PC-9 (cell line): ENCODE results near the gene IQCK. TPM values are rescaled to one million over a fixed set of nuclear protein-coding genes. Genes with fewer than 3 reads are reported as not detected.

Experiments used
- BruUV-seq: library from RNA; stranded (reverse); fragments of 400-500 nt; replicated peaks from 2 replicates; lab custom pipeline; 2021; lab: Mats Ljungman, UMichigan
- CTCF ChIA-PET: fragments of 300-600 bp; sonication (Branson Sonifier 250); formaldehyde crosslinking; loops from one replicate; lab custom pipeline; 2022; ENCODE audit warnings: antibody characterized with exemption; lab: Charles Lee
- POLR2A ChIA-PET: fragments of 300-600 bp; sonication (Branson Sonifier 250); formaldehyde crosslinking; loops from one replicate; lab custom pipeline; 2022; ENCODE audit warnings: antibody characterized with exemption; ENCODE audit not compliant: unreplicated experiment; lab: Charles Lee
- DNase-seq, 2 experiments: peaks; one replicate each; pipeline versions ENCODE4 v3.0.0 to v3.0.0-alpha.2; 2015 to 2022; ENCODE audit warnings: mixed read lengths in 1 of 2
- H2AFZ ChIP-seq: fragments of 200-600 bp; sonication (generic); 2 replicates; pipeline ENCODE4 v1.8.1; 2017; ENCODE audit warnings: antibody characterized with exemption
- H3F3A ChIP-seq: fragments of 200-600 bp; sonication (generic); 2 replicates; pipeline ENCODE4 v1.8.1; 2017; ENCODE audit warnings: antibody characterized with exemption, mild to moderate bottlenecking, low read depth; ENCODE audit not compliant: insufficient read depth
- H3K27ac ChIP-seq: fragments of 200-600 bp; sonication (generic); 2 replicates; pipeline ENCODE4 v1.6.1; 2016; ENCODE audit warnings: mixed run types
- H3K27me3 ChIP-seq: fragments of 200-600 bp; sonication (generic); 2 replicates; pipeline ENCODE4 v1.6.1; 2016; ENCODE audit warnings: low read depth, mixed run types; ENCODE audit not compliant: insufficient read depth
- H3K36me3 ChIP-seq: fragments of 200-600 bp; sonication (generic); 2 replicates; pipeline ENCODE4 v1.6.1; 2016; ENCODE audit warnings: low read depth, mixed run types
- H3K4me1 ChIP-seq: fragments of 200-600 bp; sonication (generic); replicated peaks from 2 replicates; pipeline ENCODE4 v1.6.1; 2016; ENCODE audit warnings: mixed run types; ENCODE audit not compliant: insufficient read depth
- H3K4me2 ChIP-seq: fragments of 200-600 bp; sonication (generic); 2 replicates; pipeline ENCODE4 v1.6.1; 2017; ENCODE audit warnings: mixed run types
- H3K4me3 ChIP-seq: fragments of 200-600 bp; sonication (generic); 2 replicates; pipeline ENCODE4 v1.6.1; 2016; ENCODE audit warnings: mixed run types
- H3K79me2 ChIP-seq: fragments of 200-600 bp; sonication (generic); 2 replicates; pipeline ENCODE4 v1.6.1; 2017; ENCODE audit warnings: low read depth, mixed run types
- H3K9me2 ChIP-seq: fragments of 200-600 bp; sonication (generic); 2 replicates; pipeline ENCODE4 v1.8.1; 2017; ENCODE audit warnings: mild to moderate bottlenecking; ENCODE audit not compliant: insufficient read depth
- H3K9me3 ChIP-seq: fragments of 200-600 bp; sonication (generic); 2 replicates; pipeline ENCODE4 v1.8.1; 2016; ENCODE audit warnings: low read depth; ENCODE audit not compliant: insufficient read depth
- H4K20me1 ChIP-seq: fragments of 200-600 bp; sonication (generic); 2 replicates; pipeline ENCODE4 v1.8.1; 2017; ENCODE audit not compliant: insufficient read depth
- EZH2 ChIP-seq: fragments of 200-600 bp; sonication (generic); IDR thresholded peaks from 2 replicates; pipeline ENCODE4 v1.8.0; 2017; ENCODE audit warnings: antibody characterized with exemption, low read depth
- intact Hi-C: fragments of 100-400 bp; cut with micrococcal nuclease; formaldehyde crosslinking; loops from one replicate; pipeline ENCODE4 v1.10.0; 2022; ENCODE audit not compliant: unreplicated experiment
- total RNA-seq: library from RNA; stranded (reverse); gene quantifications from 2 replicates; pipeline ENCODE4 v1.2.3, GENCODE V29; 2021
- TF ChIP-seq, protein P1 (sequence below): fragments of 200-600 bp; sonication (generic); conservative IDR thresholded peaks from 2 replicates; pipeline ENCODE4 v1.6.1; 2017; ENCODE audit warnings: mixed run types, antibody characterized with exemption, mild to moderate bottlenecking, moderate library complexity

IQCK gene
- total RNA-seq, 1 experiment from 2014 or later, result 21.6 TPM

DNA sequence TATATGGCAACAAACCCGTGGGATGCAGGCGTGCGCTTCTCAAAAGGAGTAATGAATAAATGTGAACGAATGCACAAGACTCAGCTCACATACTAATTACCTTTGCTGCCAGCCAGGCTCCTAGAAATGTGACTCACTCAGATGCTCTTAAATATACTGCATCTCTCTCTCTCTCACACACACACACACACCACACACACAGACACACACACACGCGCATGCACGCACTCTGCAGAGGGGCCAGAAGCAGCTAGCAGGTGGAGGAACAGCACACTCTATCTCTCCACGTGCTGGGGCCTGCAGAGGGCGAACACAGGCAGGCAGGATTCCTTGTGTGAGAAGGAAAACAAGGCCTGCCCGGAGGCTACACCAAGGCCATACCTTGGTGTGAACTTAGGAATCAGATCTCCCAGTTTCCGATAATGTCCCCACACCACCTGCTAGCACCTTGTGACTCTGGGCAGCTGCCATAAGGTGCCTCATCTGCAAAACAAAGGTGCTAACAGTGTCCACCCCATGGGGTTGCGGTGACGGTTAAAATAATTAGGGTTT lies 161.2 kb downstream of the IQCK start:
- Histone ChIP-seq H3F3A (no peaks in the 10 kb centered on the region), H3K4me1 (no peaks in the 10 kb centered on the region), H3K79me2 (peaks cover 19% of the 10 kb centered on the region), H4K20me1 (no peaks in the 10 kb centered on the region), H3K9me3 (no peaks in the 10 kb centered on the region), H3K36me3 (no peaks in the 10 kb centered on the region), H2AFZ (no peak overlapping the region), H3K4me2 (no peak overlapping the region), H3K9me2 (no peaks in the 10 kb centered on the region), H3K4me3 (no peak overlapping the region), H3K27me3 (no peaks in the 10 kb centered on the region), H3K27ac (no peak overlapping the region)
- POLR2A ChIA-PET, result no interaction called here
- intact Hi-C loops, result no loop called here
- BruUV-seq, result no TSS peak
- no peak for DNase-seq
- CTCF ChIA-PET, result no interaction called here
- TF ChIP-seq, protein P1, sequence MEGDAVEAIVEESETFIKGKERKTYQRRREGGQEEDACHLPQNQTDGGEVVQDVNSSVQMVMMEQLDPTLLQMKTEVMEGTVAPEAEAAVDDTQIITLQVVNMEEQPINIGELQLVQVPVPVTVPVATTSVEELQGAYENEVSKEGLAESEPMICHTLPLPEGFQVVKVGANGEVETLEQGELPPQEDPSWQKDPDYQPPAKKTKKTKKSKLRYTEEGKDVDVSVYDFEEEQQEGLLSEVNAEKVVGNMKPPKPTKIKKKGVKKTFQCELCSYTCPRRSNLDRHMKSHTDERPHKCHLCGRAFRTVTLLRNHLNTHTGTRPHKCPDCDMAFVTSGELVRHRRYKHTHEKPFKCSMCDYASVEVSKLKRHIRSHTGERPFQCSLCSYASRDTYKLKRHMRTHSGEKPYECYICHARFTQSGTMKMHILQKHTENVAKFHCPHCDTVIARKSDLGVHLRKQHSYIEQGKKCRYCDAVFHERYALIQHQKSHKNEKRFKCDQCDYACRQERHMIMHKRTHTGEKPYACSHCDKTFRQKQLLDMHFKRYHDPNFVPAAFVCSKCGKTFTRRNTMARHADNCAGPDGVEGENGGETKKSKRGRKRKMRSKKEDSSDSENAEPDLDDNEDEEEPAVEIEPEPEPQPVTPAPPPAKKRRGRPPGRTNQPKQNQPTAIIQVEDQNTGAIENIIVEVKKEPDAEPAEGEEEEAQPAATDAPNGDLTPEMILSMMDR, result no peak
- TF ChIP-seq EZH2, result no peak

DNA sequence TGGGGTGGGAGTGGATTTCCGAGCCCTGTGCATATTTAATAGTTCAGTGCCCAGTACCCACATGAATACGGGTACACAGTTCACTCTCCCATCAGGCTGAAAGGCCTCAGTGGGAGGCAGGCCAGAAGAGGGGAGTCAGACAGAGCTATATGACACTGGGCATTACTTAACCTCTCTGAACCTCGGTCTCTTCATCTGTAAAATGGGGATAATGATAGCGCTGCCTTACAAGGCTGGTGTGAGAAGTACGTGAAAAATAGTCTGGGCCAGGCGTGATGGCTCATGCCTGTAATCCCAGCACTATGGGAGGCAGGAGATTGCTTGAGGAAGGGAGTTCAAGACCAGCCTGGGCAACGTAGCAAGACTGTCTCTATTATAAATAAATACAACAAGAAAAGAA lies 163.0 kb downstream of the IQCK start:
- H3K27me3 ChIP-seq, result no peaks in the 10 kb centered on the region
- no peak overlapping the region for H3K27ac ChIP-seq
- DNase-seq, result no peak
- no peaks in the 10 kb centered on the region for H3K4me1 ChIP-seq
- H3K9me2 ChIP-seq, result no peaks in the 10 kb centered on the region
- no peaks in the 10 kb centered on the region for H3K9me3 ChIP-seq
- H3K4me3 ChIP-seq, result no peak overlapping the region
- no peaks in the 10 kb centered on the region for H3K36me3 ChIP-seq
- H4K20me1 ChIP-seq, result no peaks in the 10 kb centered on the region
- POLR2A ChIA-PET, result no interaction called here
- CTCF ChIA-PET, result no interaction called here
- no peak overlapping the region for H2AFZ ChIP-seq
- no peak overlapping the region for H3K4me2 ChIP-seq
- no TSS peak for BruUV-seq
- intact Hi-C loops, result no loop called here
- no peaks in the 10 kb centered on the region for H3F3A ChIP-seq
- peaks cover 19% of the 10 kb centered on the region for H3K79me2 ChIP-seq
- TF ChIP-seq, protein P1, result no peak
- no peak for TF ChIP-seq EZH2

DNA sequence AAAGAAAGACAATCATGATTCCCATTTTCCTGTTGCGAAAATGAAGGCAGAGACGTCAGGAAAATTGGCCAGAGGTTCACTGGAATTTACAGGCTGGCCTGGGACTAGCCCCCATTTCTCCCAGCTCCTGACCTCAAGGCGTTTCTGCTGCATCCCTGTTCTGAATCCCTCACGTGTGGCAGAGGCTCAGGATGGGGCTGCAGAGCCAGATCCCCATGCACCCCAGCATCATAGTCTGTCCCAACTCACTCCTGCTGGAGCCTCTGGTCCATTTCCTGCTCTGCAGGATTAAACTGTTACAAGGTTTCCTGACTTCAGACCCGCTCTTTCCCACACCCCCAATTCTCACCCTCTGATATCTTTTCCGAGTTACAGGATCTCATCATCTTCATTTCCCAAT lies 163.7 kb downstream of the IQCK start:
- no TSS peak for BruUV-seq
- Histone ChIP-seq H3K4me3 (no peak overlapping the region), H3K79me2 (peaks cover 19% of the 10 kb centered on the region), H3K4me2 (no peak overlapping the region), H4K20me1 (no peaks in the 10 kb centered on the region), H3K9me3 (no peaks in the 10 kb centered on the region), H2AFZ (no peak overlapping the region), H3K27ac (no peak overlapping the region), H3K4me1 (no peaks in the 10 kb centered on the region), H3K9me2 (no peaks in the 10 kb centered on the region), H3F3A (no peaks in the 10 kb centered on the region), H3K27me3 (no peaks in the 10 kb centered on the region), H3K36me3 (no peaks in the 10 kb centered on the region)
- TF ChIP-seq EZH2, result no peak
- TF ChIP-seq, protein P1, result no peak
- CTCF ChIA-PET, result no interaction called here
- POLR2A ChIA-PET, result no interaction called here
- no peak for DNase-seq
- intact Hi-C loops, result no loop called here
